ENCODE measurements around the gene ZFYVE27.
"Not testable (repeated sequence)": the region's sequence is repeated elsewhere in the genome, so short reads cannot be mapped to it uniquely, and the experiment has no call there.

Gene ZFYVE27, protein sequence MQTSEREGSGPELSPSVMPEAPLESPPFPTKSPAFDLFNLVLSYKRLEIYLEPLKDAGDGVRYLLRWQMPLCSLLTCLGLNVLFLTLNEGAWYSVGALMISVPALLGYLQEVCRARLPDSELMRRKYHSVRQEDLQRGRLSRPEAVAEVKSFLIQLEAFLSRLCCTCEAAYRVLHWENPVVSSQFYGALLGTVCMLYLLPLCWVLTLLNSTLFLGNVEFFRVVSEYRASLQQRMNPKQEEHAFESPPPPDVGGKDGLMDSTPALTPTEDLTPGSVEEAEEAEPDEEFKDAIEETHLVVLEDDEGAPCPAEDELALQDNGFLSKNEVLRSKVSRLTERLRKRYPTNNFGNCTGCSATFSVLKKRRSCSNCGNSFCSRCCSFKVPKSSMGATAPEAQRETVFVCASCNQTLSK

GRCh38 chr10:97736902-97737769, at the start of gene ZFYVE27:
Gene ZFYVE27 (plus strand): TSS chr10:97737128. CDS start chr10:97738478, 1,350 bp downstream.
- DNase-seq (ENCODE audit: low read depth in 2 of 2): peak; percentile 95 to 96

DNA sequence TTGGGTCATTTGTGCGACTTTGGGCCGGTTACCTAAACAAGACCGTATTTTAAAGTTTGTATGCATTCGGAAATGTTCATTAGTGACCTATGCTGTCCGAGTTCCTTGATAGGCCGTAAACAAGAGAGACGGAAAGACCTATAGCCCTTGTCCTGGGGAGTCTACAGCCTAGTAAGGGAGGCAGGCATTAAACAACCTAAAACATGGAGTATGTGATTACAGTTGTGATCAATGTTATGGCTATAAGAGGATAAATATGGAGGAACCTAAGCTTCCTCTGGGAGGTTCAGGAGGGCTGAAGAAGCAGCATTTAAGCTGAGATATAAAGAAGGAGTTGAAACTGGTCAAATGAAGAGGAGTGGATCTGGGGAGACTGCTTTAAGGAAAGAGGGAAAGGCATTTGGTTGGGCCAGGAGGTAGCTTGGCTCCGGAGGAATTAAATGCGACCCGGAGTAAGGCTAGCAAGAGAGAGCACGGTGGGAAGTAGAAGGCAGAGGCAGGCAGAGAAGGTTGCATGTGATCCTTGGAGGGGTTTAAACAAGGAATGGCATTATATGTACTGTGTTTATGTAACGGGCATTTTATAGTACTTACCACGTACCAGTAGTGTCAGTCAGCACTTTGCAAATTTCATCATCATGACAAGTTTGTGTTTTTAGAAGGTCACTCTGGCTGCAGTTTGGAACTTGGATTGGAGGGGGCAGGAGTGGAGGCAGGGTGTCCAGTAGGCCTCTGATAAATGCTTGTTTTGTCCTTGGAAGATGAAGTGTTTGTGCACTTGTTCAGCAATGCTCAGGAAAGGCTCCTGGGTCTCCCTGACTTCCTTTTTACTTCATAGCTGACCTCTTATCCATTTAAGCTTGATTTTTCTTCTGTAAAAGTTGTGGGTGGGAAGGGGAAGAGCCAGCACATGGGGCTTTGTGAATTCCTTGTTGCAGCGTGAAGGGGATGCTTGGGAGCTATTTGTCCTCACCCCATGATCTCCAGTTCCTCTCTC, 48.8 kb upstream of the ZFYVE27 start:
- no peak for DNase-seq (ENCODE audit: low read depth in 2 of 2)

GRCh38 chr10:97689559-97690020, 47.3 kb upstream of the ZFYVE27 start:
- no peak for DNase-seq (ENCODE audit: low read depth in 2 of 2)

DNA sequence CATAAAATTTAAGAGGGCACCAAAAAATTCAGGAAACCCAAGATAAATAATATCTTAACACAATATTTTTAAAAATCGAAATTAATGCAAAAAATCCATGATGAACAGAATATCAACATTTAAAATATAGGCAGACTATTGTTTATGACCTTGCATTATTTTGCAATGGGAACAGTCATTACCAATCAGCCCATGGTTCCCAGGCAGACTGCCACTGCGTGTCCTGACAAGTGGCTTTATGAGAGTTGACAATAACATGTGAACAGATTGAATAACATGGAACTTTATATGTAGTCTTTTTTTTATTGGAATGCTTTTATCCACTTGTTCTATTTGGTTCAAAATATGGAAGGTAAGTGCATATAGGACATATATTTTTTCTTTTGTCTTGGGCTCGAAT, 46.8 kb upstream of the ZFYVE27 start:
- no peak for DNase-seq (ENCODE audit: low read depth in 2 of 2)

GRCh38 chr10:97698072-97698655, 38.8 kb upstream of the ZFYVE27 start:
- not testable (repeated sequence) for DNase-seq (ENCODE audit: low read depth in 2 of 2)

- DNase-seq (ENCODE audit: low read depth in 2 of 2): peak in 1 of 2 donors; percentile 35
Measured at GRCh38 chr10:97701438-97702069, 35.4 kb upstream of the ZFYVE27 start.

GRCh38 chr10:97703398-97704067, 33.4 kb upstream of the ZFYVE27 start:
- DNase-seq (ENCODE audit: low read depth in 2 of 2): no peak

GRCh38 chr10:97704341-97704740, 32.6 kb upstream of the ZFYVE27 start:
- no peak for DNase-seq (ENCODE audit: low read depth in 2 of 2)

- DNase-seq (ENCODE audit: low read depth in 2 of 2): no peak
Measured at GRCh38 chr10:97705006-97705670, 31.8 kb upstream of the ZFYVE27 start.

- no peak for DNase-seq (ENCODE audit: low read depth in 2 of 2)
Measured at GRCh38 chr10:97707134-97707861, 29.6 kb upstream of the ZFYVE27 start.

DNA sequence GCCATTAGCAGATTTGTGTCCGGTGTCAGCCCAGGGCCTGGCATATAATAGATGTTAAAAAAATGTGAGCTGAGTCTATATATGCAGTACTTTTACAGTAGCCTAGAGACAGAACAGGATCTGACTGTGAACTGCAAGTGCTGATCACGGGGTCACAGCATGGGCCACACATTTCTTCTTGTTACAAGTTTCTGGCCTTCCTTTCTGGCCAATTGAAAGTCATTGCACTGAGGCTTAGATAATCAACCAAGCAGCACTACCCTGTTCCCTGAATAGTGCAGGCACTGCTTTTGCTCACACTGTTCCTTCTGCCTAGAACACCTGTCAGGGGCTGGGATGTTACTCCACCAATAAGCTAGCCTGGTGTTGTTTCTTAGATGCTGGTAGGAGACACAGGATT, 28.8 kb upstream of the ZFYVE27 start:
- no peak for DNase-seq (ENCODE audit: low read depth in 2 of 2)

DNA sequence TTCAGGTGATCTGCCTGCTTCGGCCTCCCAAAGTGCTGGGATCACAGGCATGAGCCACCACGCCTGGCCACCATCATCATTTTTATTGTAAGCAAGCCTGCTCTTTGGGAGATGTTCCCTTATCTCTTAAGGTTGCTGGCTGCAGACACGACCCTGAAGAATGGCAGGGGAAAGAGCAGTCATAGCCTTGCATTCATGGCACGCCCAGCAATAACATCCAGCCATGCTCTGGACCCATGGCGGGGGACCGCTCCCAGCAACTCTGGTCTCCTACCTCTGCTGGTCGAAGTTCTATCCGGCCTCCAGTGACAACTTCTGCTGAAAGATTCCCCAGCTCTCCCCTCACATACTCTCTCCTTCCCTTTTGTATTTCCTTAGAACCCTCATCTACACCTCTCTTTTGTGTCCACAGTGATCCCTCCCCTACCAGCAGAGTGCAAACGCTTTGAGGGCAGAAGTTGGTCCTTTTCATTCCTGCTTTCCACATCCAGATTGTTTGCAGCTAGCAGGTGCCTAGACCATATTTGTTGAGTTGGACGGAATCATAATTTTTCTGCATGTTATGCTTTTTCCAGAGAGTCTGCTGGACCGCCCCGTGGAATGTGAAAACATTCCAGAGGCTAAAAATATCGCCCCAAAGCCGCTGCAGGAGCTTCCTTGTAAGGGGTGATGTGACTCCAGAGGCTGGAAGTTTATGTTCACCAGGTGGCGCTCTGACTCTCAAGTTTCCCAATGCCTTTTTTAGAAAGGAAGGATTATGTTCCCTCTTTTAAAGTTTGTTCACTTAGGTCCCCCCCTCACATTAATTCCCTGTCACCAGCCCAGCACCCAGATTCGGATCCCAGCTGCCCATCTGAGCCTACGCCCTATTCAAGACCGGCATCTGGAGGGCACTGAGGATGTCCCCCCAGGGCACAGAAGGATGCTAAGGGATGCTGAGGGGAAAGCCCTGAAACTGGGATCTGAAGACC, 27.7 kb upstream of the ZFYVE27 start:
- DNase-seq (ENCODE audit: low read depth in 2 of 2): no peak

- no peak for DNase-seq (ENCODE audit: low read depth in 2 of 2)
Measured at GRCh38 chr10:97711640-97712572, 25.0 kb upstream of the ZFYVE27 start.

- DNase-seq (ENCODE audit: low read depth in 2 of 2): no peak
Measured at GRCh38 chr10:97713339-97713825, 23.5 kb upstream of the ZFYVE27 start, which contains the start of gene MARVELD1. Gene MARVELD1 (plus strand): TSS chr10:97713730. CDS start chr10:97713877, 147 bp downstream.

GRCh38 chr10:97713826-97714400, 23.0 kb upstream of the ZFYVE27 start:
- DNase-seq (ENCODE audit: low read depth in 2 of 2): peak; percentile 38
